ENCODE data around the gene TLE1. TPM values are rescaled to one million over a fixed set of nuclear protein-coding genes. Genes with fewer than 3 reads are reported as not detected.

Gene TLE1
- total RNA-seq, 1 experiment from 2014 or later, result 46.2 TPM

- CTCF ChIA-PET, result interaction anchor here (0.6 kb wide), 1 partner anchor 18 kb away, joined by 3 read pairs; no protein-coding TSS in a partner anchor
- no peaks in the 10 kb centered on the region for H3K9me3 Mint-ChIP-seq (ENCODE audit: low read depth, unreplicated experiment)
- TF ChIP-seq, protein P1, sequence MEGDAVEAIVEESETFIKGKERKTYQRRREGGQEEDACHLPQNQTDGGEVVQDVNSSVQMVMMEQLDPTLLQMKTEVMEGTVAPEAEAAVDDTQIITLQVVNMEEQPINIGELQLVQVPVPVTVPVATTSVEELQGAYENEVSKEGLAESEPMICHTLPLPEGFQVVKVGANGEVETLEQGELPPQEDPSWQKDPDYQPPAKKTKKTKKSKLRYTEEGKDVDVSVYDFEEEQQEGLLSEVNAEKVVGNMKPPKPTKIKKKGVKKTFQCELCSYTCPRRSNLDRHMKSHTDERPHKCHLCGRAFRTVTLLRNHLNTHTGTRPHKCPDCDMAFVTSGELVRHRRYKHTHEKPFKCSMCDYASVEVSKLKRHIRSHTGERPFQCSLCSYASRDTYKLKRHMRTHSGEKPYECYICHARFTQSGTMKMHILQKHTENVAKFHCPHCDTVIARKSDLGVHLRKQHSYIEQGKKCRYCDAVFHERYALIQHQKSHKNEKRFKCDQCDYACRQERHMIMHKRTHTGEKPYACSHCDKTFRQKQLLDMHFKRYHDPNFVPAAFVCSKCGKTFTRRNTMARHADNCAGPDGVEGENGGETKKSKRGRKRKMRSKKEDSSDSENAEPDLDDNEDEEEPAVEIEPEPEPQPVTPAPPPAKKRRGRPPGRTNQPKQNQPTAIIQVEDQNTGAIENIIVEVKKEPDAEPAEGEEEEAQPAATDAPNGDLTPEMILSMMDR (IDR thresholded peaks at IDR 0.05; ENCODE audit: unreplicated experiment), result no peak
- H3K27ac Mint-ChIP-seq (ENCODE audit: unreplicated experiment), result no peak overlapping the region
- BruUV-seq (replicated peaks), result no TSS peak
- no peaks in the 10 kb centered on the region for H3K36me3 Mint-ChIP-seq (ENCODE audit: insufficient read depth, unreplicated experiment)
- no peaks in the 10 kb centered on the region for H3K27me3 Mint-ChIP-seq (ENCODE audit: unreplicated experiment)
- no peak overlapping the region for H3K4me3 Mint-ChIP-seq (ENCODE audit: low read depth, unreplicated experiment)
- intact Hi-C loops (cut with micrococcal nuclease; ENCODE audit: unreplicated experiment), result loop anchor here (10.0 kb wide), 1 partner anchor 292 kb away; no protein-coding TSS in a partner anchor
- no peak for DNase-seq
- peaks cover 61% of the 10 kb centered on the region for H3K4me1 Mint-ChIP-seq (ENCODE audit: low read depth, unreplicated experiment)
These were observed 136.8 kb downstream of the TLE1 start for GRCh38 chr9:81552581-81552991.

- BruUV-seq (replicated peaks), result no TSS peak
- CTCF ChIA-PET, result interaction anchor here (0.7 to 1.5 kb wide), 3 partner anchors 9 to 22 kb away, joined by 3 to 4 read pairs (median 3); no protein-coding TSS in a partner anchor
- intact Hi-C loops (cut with micrococcal nuclease; ENCODE audit: unreplicated experiment), result loop anchor here (10.0 kb wide), 1 partner anchor 295 kb away; no protein-coding TSS in a partner anchor
These were observed 139.2 kb downstream of the TLE1 start for GRCh38 chr9:81550207-81550583.

GRCh38 chr9:81549500-81550206, 139.7 kb downstream of the TLE1 start:
- CTCF ChIA-PET, result interaction anchor here (0.7 to 1.5 kb wide), 3 partner anchors 10 to 22 kb away, joined by 3 to 4 read pairs (median 3); no protein-coding TSS in a partner anchor
- Mint-ChIP-seq H3K4me1 (ENCODE audit: low read depth, unreplicated experiment) (peaks cover 45% of the 10 kb centered on the region), H3K4me3 (ENCODE audit: low read depth, unreplicated experiment) (peak overlapping the region; percentile 70), H3K9me3 (ENCODE audit: low read depth, unreplicated experiment) (no peaks in the 10 kb centered on the region), H3K27me3 (ENCODE audit: unreplicated experiment) (no peaks in the 10 kb centered on the region), H3K36me3 (ENCODE audit: insufficient read depth, unreplicated experiment) (no peaks in the 10 kb centered on the region), H3K27ac (ENCODE audit: unreplicated experiment) (peak overlapping the region; percentile 96)
- BruUV-seq (replicated peaks), result no TSS peak
- TF ChIP-seq, protein P1 (IDR thresholded peaks at IDR 0.05; ENCODE audit: unreplicated experiment), result no peak
- intact Hi-C loops (cut with micrococcal nuclease; ENCODE audit: unreplicated experiment), result loop anchor here (10.0 kb wide), 1 partner anchor 295 kb away; no protein-coding TSS in a partner anchor
- DNase-seq, result peak; percentile 20

More at GRCh38 chr9:81550207-81550583, 139.2 kb downstream of the TLE1 start:
- TF ChIP-seq, protein P1 (IDR thresholded peaks at IDR 0.05; ENCODE audit: unreplicated experiment), result no peak
- peak overlapping the region; percentile 96 for H3K27ac Mint-ChIP-seq (ENCODE audit: unreplicated experiment)
- no peak for DNase-seq
- no peaks in the 10 kb centered on the region for H3K27me3 Mint-ChIP-seq (ENCODE audit: unreplicated experiment)
- no peaks in the 10 kb centered on the region for H3K9me3 Mint-ChIP-seq (ENCODE audit: low read depth, unreplicated experiment)
- H3K4me1 Mint-ChIP-seq (ENCODE audit: low read depth, unreplicated experiment), result peaks cover 47% of the 10 kb centered on the region
- H3K4me3 Mint-ChIP-seq (ENCODE audit: low read depth, unreplicated experiment), result peak overlapping the region; percentile 70
- no peaks in the 10 kb centered on the region for H3K36me3 Mint-ChIP-seq (ENCODE audit: insufficient read depth, unreplicated experiment)

DNA sequence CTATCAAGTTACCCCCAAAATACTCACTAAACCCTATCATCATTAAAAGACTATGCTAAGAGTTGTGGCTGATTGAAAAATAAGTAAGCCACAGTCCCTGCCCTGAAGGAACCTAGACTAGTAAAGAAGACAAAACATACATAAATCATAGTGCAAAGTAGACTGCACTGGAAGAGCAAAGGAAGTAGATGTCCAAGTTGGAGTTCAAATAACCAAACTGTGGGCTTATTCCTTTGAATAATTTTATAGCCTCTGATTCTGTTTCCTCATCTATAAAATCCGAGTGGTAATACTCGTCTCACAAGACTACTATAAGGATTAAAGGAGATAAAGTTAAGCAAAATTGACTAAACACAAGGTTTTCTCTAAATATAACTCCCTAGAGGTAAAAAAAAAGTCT, 140.4 kb downstream of the TLE1 start:
- intact Hi-C loops (cut with micrococcal nuclease; ENCODE audit: unreplicated experiment), result no loop called here
- Mint-ChIP-seq H3K36me3 (ENCODE audit: insufficient read depth, unreplicated experiment) (no peaks in the 10 kb centered on the region), H3K9me3 (ENCODE audit: low read depth, unreplicated experiment) (no peaks in the 10 kb centered on the region), H3K27ac (ENCODE audit: unreplicated experiment) (peak overlapping the region; percentile 54), H3K4me1 (ENCODE audit: low read depth, unreplicated experiment) (peaks cover 45% of the 10 kb centered on the region), H3K27me3 (ENCODE audit: unreplicated experiment) (no peaks in the 10 kb centered on the region), H3K4me3 (ENCODE audit: low read depth, unreplicated experiment) (no peak overlapping the region)
- TF ChIP-seq, protein P1 (IDR thresholded peaks at IDR 0.05; ENCODE audit: unreplicated experiment), result no peak
- DNase-seq, result no peak
- CTCF ChIA-PET, result no interaction called here
- BruUV-seq (replicated peaks), result no TSS peak

Data from Calu3 (cell line).